ENCODE results near the gene CETN1. TPM values are rescaled to one million over a fixed set of nuclear protein-coding genes. Genes with fewer than 3 reads are reported as not detected.

Gene CETN1
- total RNA-seq, 1 experiment from 2014 or later, result not detected

GRCh38 chr18:551404-552061, 28.6 kb upstream of the CETN1 start:
- DNase-seq (ENCODE audit: low spot score) (no peak), ATAC-seq (no peak)
- CTCF ChIA-PET, result no interaction called here
- TF ChIP-seq ZNF512 (CRISPR knock-in tag; IDR thresholded peaks at IDR 0.05; ENCODE audit: borderline replicate concordance), result no peak
- no peak for TF ChIP-seq ZNF396 (CRISPR knock-in tag; IDR thresholded peaks at IDR 0.05; ENCODE audit: borderline replicate concordance)
- TF ChIP-seq, protein P1, sequence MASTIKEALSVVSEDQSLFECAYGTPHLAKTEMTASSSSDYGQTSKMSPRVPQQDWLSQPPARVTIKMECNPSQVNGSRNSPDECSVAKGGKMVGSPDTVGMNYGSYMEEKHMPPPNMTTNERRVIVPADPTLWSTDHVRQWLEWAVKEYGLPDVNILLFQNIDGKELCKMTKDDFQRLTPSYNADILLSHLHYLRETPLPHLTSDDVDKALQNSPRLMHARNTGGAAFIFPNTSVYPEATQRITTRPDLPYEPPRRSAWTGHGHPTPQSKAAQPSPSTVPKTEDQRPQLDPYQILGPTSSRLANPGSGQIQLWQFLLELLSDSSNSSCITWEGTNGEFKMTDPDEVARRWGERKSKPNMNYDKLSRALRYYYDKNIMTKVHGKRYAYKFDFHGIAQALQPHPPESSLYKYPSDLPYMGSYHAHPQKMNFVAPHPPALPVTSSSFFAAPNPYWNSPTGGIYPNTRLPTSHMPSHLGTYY (CRISPR knock-in tag; IDR thresholded peaks at IDR 0.05), result no peak
- no peak for TF ChIP-seq FOXP1 (CRISPR knock-in tag; IDR thresholded peaks at IDR 0.05; ENCODE audit: borderline replicate concordance)
- no peak for TF ChIP-seq OVOL2 (CRISPR knock-in tag; IDR thresholded peaks at IDR 0.05; ENCODE audit: borderline replicate concordance)
- no peak for TF ChIP-seq ZMAT4 (CRISPR knock-in tag; IDR thresholded peaks at IDR 0.05)
- TF ChIP-seq RORB (CRISPR knock-in tag; IDR thresholded peaks at IDR 0.05), result no peak
- no peak for TF ChIP-seq FOXJ3 (CRISPR knock-in tag; IDR thresholded peaks at IDR 0.05; ENCODE audit: borderline replicate concordance)
- peaks cover 21% of the 10 kb centered on the region for H3K9me3 Mint-ChIP-seq
- POLR2A ChIA-PET, result no interaction called here
- H3K4me3 Mint-ChIP-seq, result no peak overlapping the region
- H3K36me3 Mint-ChIP-seq, result peaks cover 2% of the 10 kb centered on the region; the same call in 1 of the 2 replicates
- H3K27ac Mint-ChIP-seq, result no peak overlapping the region
- no peaks in the 10 kb centered on the region; the same call in 1 of the 2 replicates for H3K27me3 Mint-ChIP-seq (ENCODE audit: low read depth)
- H3K4me1 Mint-ChIP-seq, result 0 out of 2 replicates have a peak, but pooled peaks cover 4% of the 10 kb centered on the region

DNA sequence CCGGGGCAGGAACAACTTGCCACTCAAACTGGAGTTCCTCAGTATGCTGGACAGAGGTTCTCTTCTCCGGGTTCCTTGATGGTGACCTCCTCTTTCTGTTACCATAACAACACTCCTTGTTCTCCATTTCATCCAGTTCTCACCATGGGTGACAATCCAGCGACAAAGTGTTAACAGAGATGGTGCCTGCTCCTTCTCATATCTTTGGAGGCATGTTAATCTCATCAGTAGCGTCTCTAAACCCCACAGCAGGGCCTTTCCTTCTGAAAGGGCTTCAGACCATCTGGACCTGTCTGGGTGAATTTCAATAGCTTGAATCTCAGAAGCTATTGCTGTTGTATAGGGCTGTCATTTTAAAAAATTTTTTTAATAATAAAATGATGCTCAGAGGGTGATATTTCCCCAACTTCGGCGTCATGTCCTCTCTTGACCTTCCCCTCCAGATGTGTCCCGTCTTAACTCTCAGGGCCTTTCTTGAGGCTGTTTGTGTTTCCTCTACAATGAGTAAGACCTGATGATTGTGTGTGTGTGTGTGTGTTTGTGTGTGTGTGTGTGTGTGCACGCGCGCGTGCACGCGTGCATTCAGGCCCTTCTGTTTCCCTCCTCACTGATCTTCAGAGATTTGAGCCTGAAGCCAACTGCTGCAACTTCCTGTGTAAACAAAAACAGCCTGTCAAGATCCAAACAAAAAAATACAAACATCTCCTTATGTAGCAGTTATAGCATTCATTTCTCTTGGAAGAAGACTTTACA, 24.3 kb upstream of the CETN1 start:
- H3K36me3 Mint-ChIP-seq, result 0 out of 2 replicates have a peak, but pooled peaks cover 2% of the 10 kb centered on the region
- H3K4me1 Mint-ChIP-seq, result 0 out of 2 replicates have a peak, but pooled peaks cover 4% of the 10 kb centered on the region
- ATAC-seq, result no peak
- H3K4me3 Mint-ChIP-seq, result no peak overlapping the region
- no peaks in the 10 kb centered on the region for H3K27me3 Mint-ChIP-seq (ENCODE audit: low read depth)
- TF ChIP-seq, protein P2, sequence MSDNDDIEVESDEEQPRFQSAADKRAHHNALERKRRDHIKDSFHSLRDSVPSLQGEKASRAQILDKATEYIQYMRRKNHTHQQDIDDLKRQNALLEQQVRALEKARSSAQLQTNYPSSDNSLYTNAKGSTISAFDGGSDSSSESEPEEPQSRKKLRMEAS (CRISPR knock-in tag; IDR thresholded peaks at IDR 0.05), result no peak
- TF ChIP-seq USF2 (CRISPR knock-in tag; IDR thresholded peaks at IDR 0.05) (no peak), CREB1 (CRISPR knock-in tag; IDR thresholded peaks at IDR 0.05) (no peak), ZNF423 (CRISPR knock-in tag; IDR thresholded peaks at IDR 0.05) (no peak)
- H3K9me3 Mint-ChIP-seq, result peaks cover 17% of the 10 kb centered on the region; the same call in 1 of the 2 replicates
- H3K27ac Mint-ChIP-seq, result no peak overlapping the region
- ChIA-PET CTCF (no interaction called here), POLR2A (no interaction called here)
- DNase-seq (ENCODE audit: low spot score), result no peak

DNA sequence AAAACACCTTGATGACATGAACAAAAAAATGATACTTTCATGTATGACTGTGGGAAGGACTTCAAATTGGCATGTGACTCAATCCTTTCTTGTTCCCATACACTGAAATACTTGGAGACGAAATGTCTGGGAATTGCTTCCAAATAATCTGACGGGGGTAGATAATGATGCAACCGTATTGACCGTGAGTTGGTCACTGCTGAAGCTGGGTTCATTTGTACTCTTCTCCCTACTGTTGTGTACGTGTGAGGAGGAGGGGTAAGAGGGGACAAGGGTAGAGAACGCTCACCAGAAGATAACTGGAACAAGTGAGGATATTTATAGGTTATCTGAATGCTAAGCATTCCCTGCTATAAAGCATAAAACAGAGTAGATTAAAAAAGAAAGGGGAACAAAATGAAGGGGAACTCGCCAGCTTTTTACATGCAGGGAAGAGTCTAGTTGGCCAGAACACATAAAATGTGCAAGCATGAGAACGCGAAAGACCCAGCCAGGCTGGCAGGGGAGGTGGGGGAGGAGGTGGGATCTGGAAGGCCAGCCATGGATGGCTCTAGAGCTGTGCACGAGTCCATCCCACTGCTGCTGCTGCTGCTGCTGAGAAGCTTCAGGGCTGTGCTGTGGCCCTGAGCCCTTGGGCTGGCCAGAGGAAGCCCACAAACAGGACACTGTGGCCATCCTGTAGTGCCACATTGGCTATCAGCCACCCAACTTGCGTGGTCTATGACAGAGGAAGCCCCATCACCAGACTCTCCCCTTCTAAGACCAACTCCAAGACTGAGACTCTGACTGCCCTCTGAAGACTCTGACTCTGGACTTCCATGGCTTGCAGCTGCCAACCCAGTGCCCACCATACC, 15.2 kb upstream of the CETN1 start:
- ChIA-PET CTCF (no interaction called here), POLR2A (no interaction called here)
- H3K27ac Mint-ChIP-seq, result no peak overlapping the region
- H3K4me1 Mint-ChIP-seq, result no peaks in the 10 kb centered on the region
- H3K4me3 Mint-ChIP-seq, result no peak overlapping the region
- H3K9me3 Mint-ChIP-seq, result peaks cover 12% of the 10 kb centered on the region
- TF ChIP-seq ZNF219 (CRISPR knock-in tag; IDR thresholded peaks at IDR 0.05; ENCODE audit: borderline replicate concordance) (no peak), TCF7 (CRISPR knock-in tag; IDR thresholded peaks at IDR 0.05; ENCODE audit: low read depth) (no peak), GABPB1 (CRISPR knock-in tag; IDR thresholded peaks at IDR 0.05) (peak; percentile 52; the same call in 1 of the 2 replicates)
- TF ChIP-seq, protein P3, sequence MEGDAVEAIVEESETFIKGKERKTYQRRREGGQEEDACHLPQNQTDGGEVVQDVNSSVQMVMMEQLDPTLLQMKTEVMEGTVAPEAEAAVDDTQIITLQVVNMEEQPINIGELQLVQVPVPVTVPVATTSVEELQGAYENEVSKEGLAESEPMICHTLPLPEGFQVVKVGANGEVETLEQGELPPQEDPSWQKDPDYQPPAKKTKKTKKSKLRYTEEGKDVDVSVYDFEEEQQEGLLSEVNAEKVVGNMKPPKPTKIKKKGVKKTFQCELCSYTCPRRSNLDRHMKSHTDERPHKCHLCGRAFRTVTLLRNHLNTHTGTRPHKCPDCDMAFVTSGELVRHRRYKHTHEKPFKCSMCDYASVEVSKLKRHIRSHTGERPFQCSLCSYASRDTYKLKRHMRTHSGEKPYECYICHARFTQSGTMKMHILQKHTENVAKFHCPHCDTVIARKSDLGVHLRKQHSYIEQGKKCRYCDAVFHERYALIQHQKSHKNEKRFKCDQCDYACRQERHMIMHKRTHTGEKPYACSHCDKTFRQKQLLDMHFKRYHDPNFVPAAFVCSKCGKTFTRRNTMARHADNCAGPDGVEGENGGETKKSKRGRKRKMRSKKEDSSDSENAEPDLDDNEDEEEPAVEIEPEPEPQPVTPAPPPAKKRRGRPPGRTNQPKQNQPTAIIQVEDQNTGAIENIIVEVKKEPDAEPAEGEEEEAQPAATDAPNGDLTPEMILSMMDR (IDR thresholded peaks at IDR 0.05), result no peak
- peaks cover 2% of the 10 kb centered on the region; the same call in 1 of the 2 replicates for H3K36me3 Mint-ChIP-seq
- ATAC-seq (no peak), DNase-seq (ENCODE audit: low spot score) (no peak)
- peaks cover 7% of the 10 kb centered on the region; the same call in 1 of the 2 replicates for H3K27me3 Mint-ChIP-seq (ENCODE audit: low read depth)

Measured in WTC11 (cell line).